ENCODE data around the gene NXPH1.
"Not testable (repeated sequence)": the region's sequence is repeated elsewhere in the genome, so short reads cannot be mapped to it uniquely, and the experiment has no call there.

The NXPH1 gene

GRCh38 chr7:8714791-8715190, 281.4 kb downstream of the NXPH1 start:
- H3K4me3 ChIP-seq (ENCODE audit: low read length): no peak overlapping the region
- no peak for TF ChIP-seq ZNF274 (IDR thresholded peaks at IDR 0.05; ENCODE audit: low read depth, low read length)

DNA sequence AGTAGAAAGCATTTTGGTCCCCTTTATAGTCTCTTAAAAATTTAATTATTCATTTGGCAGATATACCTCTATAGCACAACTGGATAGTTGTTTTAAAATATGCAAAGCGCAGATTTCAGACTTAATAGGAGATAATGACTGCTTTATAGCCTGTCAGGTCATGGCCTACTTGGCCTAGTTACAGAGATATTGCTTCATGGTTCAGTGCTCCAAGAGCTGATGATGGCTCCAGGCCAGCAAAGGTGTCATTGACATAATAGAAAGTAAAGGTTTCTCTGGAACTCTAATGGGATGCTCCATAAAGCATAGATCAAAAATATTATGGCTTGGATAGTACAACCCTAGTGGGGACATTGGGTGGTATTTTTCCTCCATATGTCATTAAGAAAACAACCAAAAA, 285.7 kb downstream of the NXPH1 start:
- H3K4me3 ChIP-seq (ENCODE audit: low read length): no peak overlapping the region
- TF ChIP-seq ZNF274 (IDR thresholded peaks at IDR 0.05; ENCODE audit: low read depth, low read length): no peak

GRCh38 chr7:8724080-8724718, 290.8 kb downstream of the NXPH1 start:
- no peak overlapping the region for H3K4me3 ChIP-seq (ENCODE audit: low read length)
- TF ChIP-seq ZNF274 (IDR thresholded peaks at IDR 0.05; ENCODE audit: low read depth, low read length): no peak

GRCh38 chr7:8731756-8732155, 298.3 kb downstream of the NXPH1 start:
- H3K4me3 ChIP-seq (ENCODE audit: low read length): not testable (repeated sequence)

- no peak overlapping the region for H3K4me3 ChIP-seq (ENCODE audit: low read length)
- TF ChIP-seq ZNF274 (IDR thresholded peaks at IDR 0.05; ENCODE audit: low read depth, low read length): no peak
Measured at GRCh38 chr7:8739837-8740236, 306.4 kb downstream of the NXPH1 start.

DNA sequence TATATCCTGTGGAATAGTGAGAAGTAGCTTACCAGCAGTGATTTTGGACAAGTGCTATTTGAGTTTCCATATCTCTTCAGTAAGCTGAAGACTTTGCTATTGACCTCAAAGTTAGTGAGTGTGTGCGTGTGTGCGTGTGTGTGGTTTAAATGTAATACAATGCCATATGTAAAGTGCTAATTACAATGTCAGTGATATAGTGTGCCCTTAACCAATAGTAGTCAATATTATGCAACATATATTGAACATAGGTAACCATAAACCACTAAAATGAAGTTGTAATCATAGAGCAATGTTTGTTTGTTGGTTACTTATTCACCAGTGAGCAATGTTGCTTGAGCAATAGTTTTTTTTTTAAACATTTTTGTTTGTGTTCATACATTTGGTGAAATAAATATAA, 309.4 kb downstream of the NXPH1 start:
- TF ChIP-seq ZNF274 (IDR thresholded peaks at IDR 0.05; ENCODE audit: low read depth, low read length): no peak
- H3K4me3 ChIP-seq (ENCODE audit: low read length): no peak overlapping the region

DNA sequence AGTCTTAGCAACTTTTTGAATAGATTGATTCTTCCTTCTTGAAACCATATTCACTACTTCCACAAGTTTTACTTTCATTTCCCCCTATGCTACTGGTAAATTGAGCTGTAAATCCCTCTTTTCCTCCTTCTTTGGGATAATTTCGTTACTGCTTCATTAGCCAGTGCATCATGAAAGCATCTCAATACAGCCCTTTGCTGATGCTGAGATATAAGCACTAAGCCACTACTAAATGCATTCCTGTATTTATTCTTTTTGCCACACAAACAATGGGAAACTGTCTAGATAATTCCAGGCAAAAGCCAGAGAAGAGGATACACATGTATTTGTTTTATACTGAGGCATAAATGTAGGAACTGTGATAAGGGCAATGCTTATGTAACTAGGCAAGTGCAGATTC, 313.9 kb downstream of the NXPH1 start:
- no peak for TF ChIP-seq ZNF274 (IDR thresholded peaks at IDR 0.05; ENCODE audit: low read depth, low read length)
- no peak overlapping the region for H3K4me3 ChIP-seq (ENCODE audit: low read length)

GRCh38 chr7:8751557-8752231, 318.3 kb downstream of the NXPH1 start:
- TF ChIP-seq ZNF274 (IDR thresholded peaks at IDR 0.05; ENCODE audit: low read depth, low read length): no peak
- H3K4me3 ChIP-seq (ENCODE audit: low read length): no peak overlapping the region

DNA sequence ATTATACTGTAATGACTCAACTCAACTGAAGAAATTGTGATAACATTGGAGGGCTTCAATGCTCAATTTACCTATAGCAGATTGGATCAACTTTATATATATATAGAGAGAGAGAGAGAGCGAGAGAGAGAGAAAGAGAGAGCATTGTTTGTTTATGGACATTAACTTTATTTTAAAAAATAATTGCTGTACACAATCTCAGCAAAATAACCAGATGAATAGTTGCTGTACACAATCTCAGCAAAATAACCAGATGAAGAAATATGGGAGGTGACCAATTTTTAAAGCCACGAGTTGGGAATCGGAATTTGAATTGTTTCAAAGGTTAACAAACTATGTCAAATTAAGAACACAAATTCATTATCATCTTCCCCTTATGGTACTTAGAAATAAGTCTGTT, 319.9 kb downstream of the NXPH1 start:
- no peak for TF ChIP-seq ZNF274 (IDR thresholded peaks at IDR 0.05; ENCODE audit: low read depth, low read length)
- H3K4me3 ChIP-seq (ENCODE audit: low read length): no peak overlapping the region

DNA sequence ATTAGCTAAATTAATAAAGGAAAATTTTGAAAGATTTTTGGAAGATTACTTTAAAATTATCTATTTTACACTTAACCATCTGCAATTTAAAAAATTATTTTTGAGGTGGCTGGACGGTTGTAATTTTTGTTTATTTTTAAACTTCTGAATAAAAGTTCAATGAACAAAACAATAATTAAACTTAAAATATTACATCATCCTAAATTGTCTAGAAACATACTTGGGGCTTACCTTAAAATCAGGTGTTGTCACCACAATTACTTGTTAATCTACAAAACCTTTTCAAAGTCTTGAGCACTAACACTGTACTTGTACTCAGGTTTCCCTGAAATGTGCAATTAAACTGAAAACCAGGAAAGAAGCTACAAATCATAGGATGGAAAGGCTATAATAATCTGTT, 328.3 kb downstream of the NXPH1 start:
- H3K4me3 ChIP-seq (ENCODE audit: low read length): no peak overlapping the region

GRCh38 chr7:8762803-8763202, 329.4 kb downstream of the NXPH1 start:
- TF ChIP-seq ZNF274 (IDR thresholded peaks at IDR 0.05; ENCODE audit: low read depth, low read length): no peak
- no peak overlapping the region for H3K4me3 ChIP-seq (ENCODE audit: low read length)

More for the DNA sequence above, 328.3 kb downstream of the NXPH1 start:
- TF ChIP-seq ZNF274 (IDR thresholded peaks at IDR 0.05; ENCODE audit: low read depth, low read length): no peak

DNA sequence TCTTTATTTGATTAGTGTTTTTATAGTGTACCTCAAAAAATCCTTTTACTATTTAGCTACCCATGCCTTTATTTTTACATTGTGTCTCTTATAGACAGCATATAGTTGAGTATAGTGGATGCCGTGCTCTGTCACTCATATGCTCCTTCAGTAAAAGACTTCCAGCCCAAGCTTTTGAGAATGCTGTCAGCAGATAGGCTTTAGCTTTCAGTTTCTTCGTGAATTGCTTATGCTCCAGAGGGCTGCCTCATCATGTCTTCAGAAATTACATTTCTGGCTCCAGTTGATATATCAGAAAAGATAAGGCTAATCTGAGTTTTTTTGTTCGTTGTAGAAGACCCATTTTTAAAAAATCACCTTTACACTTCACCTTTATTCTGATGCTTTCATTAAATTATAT, 332.0 kb downstream of the NXPH1 start:
- H3K4me3 ChIP-seq (ENCODE audit: low read length): no peak overlapping the region
- TF ChIP-seq ZNF274 (IDR thresholded peaks at IDR 0.05; ENCODE audit: low read depth, low read length): no peak

DNA sequence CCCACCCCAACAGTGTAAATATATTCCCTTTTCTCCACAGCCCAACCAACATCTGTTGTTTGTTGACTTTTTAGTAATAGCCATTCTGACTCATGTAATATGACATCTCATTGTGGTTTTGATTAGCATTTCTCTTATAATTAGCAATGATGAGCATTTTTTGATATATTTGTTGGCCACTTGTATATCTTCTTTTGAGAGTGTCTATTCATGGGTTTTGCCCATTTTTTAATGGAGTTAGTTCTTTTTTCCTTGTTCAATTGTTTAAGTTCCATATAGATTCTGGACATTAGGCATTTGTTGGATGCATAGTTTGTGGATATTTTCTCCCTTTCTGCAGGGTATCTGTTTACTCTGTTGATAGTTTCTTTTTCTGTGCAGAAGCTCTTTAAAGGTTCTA, 340.1 kb downstream of the NXPH1 start:
- no peak overlapping the region for H3K4me3 ChIP-seq (ENCODE audit: low read length)
- TF ChIP-seq ZNF274 (IDR thresholded peaks at IDR 0.05; ENCODE audit: low read depth, low read length): no peak

- no peak for TF ChIP-seq ZNF274 (IDR thresholded peaks at IDR 0.05; ENCODE audit: low read depth, low read length)
Measured at GRCh38 chr7:8778459-8778858, 345.1 kb downstream of the NXPH1 start.

GRCh38 chr7:8781166-8781565, 347.8 kb downstream of the NXPH1 start:
- H3K4me3 ChIP-seq (ENCODE audit: low read length): no peak overlapping the region
- no peak for TF ChIP-seq ZNF274 (IDR thresholded peaks at IDR 0.05; ENCODE audit: low read depth, low read length)

More at GRCh38 chr7:8778459-8778858, 345.1 kb downstream of the NXPH1 start:
- H3K4me3 ChIP-seq (ENCODE audit: low read length): no peak overlapping the region

- no peak overlapping the region for H3K4me3 ChIP-seq (ENCODE audit: low read length)
- TF ChIP-seq ZNF274 (IDR thresholded peaks at IDR 0.05; ENCODE audit: low read depth, low read length): no peak
Measured at GRCh38 chr7:8783229-8783628, 349.8 kb downstream of the NXPH1 start.

All from GM08714 (cell line).